GM19351 (cell line): ENCODE results near the gene RNF13.
A peak's percentile ranks its signal among the peaks of the same experiment; 100 is the strongest.
"Not testable (repeated sequence)": the region's sequence is repeated elsewhere in the genome, so short reads cannot be mapped to it uniquely, and the experiment has no call there.

ENCODE experiments used
- ATAC-seq: cut with Tn5 transposase; IDR thresholded peaks from one replicate; pipeline ENCODE4 v1.9.1; 2021; ENCODE audit warnings: mild to moderate bottlenecking, moderate library complexity; ENCODE audit not compliant: unreplicated experiment

Gene RNF13

GRCh38 chr3:149801195-149801594 is 11.8 kb upstream of the RNF13 start:
- ATAC-seq: no peak

- ATAC-seq: no peak
Observed at GRCh38 chr3:149801639-149802038, 11.4 kb upstream of the RNF13 start.

GRCh38 chr3:149806171-149806778 is 6.7 kb upstream of the RNF13 start:
- no peak for ATAC-seq

GRCh38 chr3:149808209-149808829 is 4.7 kb upstream of the RNF13 start:
- no peak for ATAC-seq

- no peak for ATAC-seq
Observed at GRCh38 chr3:149809699-149810098, 3.3 kb upstream of the RNF13 start.

GRCh38 chr3:149810846-149811245 is 2.2 kb upstream of the RNF13 start:
- ATAC-seq: no peak

- no peak for ATAC-seq
Observed at GRCh38 chr3:149812165-149812605, 830 bp upstream of the RNF13 start.

GRCh38 chr3:149813367-149814281 is 609 bp downstream of the RNF13 start:
- peak; percentile 23 for ATAC-seq

- ATAC-seq: no peak
Observed at GRCh38 chr3:149815321-149815720, 2.3 kb downstream of the RNF13 start.

- ATAC-seq: no peak
Observed at GRCh38 chr3:149815728-149816127, 2.7 kb downstream of the RNF13 start.

- ATAC-seq: no peak
Observed at GRCh38 chr3:149816311-149816710, 3.3 kb downstream of the RNF13 start.

GRCh38 chr3:149816986-149817385 is 4.0 kb downstream of the RNF13 start:
- ATAC-seq: no peak

- no peak for ATAC-seq
Observed at GRCh38 chr3:149819432-149819831, 6.4 kb downstream of the RNF13 start.

GRCh38 chr3:149820183-149820582 is 7.2 kb downstream of the RNF13 start:
- no peak for ATAC-seq

- no peak for ATAC-seq
Observed at GRCh38 chr3:149826636-149827035, 13.6 kb downstream of the RNF13 start.

GRCh38 chr3:149828390-149828789 is 15.4 kb downstream of the RNF13 start:
- no peak for ATAC-seq

- ATAC-seq: not testable (repeated sequence)
Observed at GRCh38 chr3:149829631-149830030, 16.6 kb downstream of the RNF13 start.

GRCh38 chr3:149830902-149831301 is 17.9 kb downstream of the RNF13 start:
- no peak for ATAC-seq

GRCh38 chr3:149831321-149831720 is 18.3 kb downstream of the RNF13 start:
- ATAC-seq: no peak

- ATAC-seq: no peak
Observed at GRCh38 chr3:149832086-149832485, 19.1 kb downstream of the RNF13 start.

- no peak for ATAC-seq
Observed at GRCh38 chr3:149833241-149833640, 20.2 kb downstream of the RNF13 start.

GRCh38 chr3:149838491-149838890 is 25.5 kb downstream of the RNF13 start:
- not testable (repeated sequence) for ATAC-seq
